ENCODE measurements around the gene HIVEP3.

HIVEP3 gene

DNA sequence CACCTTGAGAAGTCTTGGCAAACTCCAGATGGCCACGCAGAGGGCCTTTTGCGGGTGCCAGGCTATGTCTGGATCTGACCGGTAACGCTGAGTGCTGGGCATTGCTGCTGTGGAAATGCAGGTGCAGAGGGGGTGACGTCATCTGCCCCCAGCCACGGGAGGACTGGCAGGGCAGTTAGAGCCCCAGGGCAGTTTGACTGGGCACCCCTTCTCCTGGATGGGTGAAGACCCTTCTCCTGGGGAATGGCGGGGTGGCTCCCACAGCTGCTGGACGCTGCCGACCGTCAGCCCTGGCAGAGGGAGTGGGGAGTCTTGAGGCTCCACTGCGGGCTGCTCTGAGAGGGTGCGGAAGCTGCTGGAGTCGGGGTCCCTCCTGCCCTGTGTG, 421.7 kb downstream of the HIVEP3 start:
- DNase-seq = no peak
- TF ChIP-seq POLR2A (IDR thresholded peaks at IDR 0.05; ENCODE audit: low read length) (no peak), GATA1 (IDR thresholded peaks at IDR 0.05; ENCODE audit: low read depth, low read length) (no peak)

DNA sequence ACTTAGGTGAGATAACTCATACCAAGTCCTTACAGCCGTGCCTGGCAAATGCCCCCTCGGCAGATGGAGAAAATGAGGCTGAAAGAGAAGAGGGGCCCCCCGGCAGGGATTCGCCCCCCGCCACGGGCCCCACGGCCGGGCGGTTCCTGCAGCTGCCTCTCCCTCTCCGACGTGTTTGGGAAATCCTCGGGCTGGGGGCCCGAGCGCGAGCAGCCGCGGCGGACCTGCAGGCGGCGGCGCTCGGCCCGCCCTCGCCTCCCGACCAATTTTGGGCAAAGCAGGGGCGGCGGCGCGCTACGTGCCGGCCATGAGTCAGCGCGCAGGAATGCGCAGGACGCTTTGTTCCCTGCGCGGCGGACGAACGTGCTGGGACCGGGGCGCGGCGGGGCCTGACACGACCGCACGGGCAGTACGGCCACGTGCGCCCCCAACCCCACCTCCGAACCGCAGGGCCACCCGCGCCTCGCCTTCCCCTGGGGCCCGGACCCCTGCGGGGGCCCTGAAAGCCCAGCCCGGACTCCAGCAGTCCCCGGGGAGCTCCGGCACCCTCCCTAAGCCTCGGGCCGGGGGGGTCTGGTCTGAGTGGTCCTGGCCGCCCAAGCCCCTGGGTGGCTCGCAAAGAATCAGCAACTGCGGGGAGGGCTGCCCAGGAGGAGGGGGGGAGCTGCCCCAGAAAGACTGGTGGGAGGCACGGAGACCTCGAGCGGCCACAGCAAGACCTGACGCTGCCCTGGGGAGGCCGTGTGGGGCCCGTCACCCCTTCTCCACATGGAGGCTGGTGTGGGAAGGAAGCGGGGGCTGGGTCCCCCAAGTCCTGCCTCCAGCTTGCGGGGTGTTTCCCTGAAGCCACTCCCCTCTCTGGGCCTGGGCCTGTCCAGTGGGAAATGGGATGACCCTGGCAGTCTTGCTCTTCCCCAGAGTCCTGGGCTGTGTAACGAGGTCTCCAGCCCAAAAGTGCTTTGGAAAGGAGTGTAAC, 422.4 kb downstream of the HIVEP3 start:
- no peak for TF ChIP-seq GATA1 (IDR thresholded peaks at IDR 0.05; ENCODE audit: low read depth, low read length)
- TF ChIP-seq POLR2A (IDR thresholded peaks at IDR 0.05; ENCODE audit: low read length) = no peak
- peak; percentile 58 to 75 for DNase-seq

DNA sequence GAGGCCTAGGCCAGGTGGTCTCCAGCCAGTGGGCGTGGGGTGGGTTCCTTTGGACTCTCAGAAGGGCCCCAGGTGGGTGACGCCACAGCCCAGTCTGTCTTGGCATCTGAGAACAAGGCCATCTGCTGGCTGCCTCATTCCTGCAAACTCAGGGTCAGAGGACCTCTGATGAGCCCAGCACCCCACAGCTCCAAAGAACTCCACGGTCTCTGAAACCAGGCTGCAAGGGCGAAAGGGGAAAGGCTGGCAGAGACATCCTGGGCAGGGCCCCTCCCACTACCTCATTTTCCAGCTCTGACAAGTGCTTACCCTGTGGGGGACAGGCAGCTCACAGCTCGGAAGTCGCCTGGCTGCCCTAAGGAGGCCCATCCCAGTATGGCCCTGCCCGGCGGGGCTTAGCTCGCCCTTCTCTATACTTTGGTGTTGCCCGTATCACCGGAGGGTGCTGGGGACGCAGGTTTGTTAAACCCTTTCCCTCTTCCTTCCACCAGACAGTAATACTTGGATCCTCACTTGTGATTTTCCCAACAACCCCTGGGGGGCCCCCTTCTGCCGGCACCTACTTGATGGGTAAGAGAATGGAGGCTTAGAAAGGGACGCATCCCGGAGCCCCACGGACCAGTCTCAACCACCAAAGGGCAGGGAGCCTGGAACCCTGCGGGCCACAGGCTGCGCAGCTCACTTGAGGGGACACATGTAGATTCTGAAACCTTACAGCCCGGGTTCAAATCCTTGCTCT, 423.3 kb downstream of the HIVEP3 start:
- TF ChIP-seq POLR2A (IDR thresholded peaks at IDR 0.05; ENCODE audit: low read length) = no peak
- TF ChIP-seq GATA1 (IDR thresholded peaks at IDR 0.05; ENCODE audit: low read depth, low read length) = no peak
- peak; percentile 34 to 46 for DNase-seq

DNA sequence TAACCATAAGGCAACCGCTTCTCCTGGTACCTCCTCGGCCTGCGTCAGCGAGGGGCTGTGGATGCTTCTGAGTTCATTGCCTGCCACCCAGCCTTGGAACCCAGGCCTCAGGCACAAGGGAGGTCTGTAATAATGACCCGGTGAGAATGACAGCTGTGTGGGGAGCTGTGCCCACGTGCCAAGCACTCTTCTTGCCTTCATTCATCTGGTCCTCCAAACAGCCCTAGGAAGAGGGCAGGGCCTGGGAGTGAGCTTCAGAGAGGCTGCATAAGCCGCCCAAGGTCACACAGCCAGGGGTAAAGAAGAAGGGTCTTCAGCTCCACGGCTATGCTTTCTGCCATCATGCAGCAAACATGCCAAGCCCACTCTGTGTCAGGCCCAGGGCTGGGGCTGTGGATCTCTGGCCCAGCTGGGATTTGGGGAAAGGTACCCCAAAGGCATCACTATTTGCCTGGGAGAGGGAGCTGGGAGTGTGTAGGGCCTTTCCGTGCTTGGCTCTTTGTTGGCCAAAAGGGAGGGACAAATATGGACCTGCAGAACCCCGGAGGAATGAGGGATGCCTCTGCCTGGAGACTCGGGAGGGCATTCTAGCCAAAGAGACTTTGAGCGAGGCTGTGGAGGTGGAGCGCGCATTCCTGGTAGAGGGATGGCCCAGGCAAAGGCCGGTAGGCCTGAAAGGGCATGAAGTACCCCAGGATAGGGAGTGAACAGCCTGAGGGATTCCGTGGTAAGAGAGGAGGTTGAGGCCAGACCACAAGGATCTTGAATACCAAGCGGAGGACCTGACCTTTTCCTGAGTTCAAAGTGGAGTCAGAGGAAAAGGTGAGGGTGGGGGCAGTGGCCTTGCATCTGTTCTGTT, 424.1 kb downstream of the HIVEP3 start:
- TF ChIP-seq POLR2A (IDR thresholded peaks at IDR 0.05; ENCODE audit: low read length) (no peak), GATA1 (IDR thresholded peaks at IDR 0.05; ENCODE audit: low read depth, low read length) (no peak)
- peak in 1 of 2 experiments; percentile 36 for DNase-seq

DNA sequence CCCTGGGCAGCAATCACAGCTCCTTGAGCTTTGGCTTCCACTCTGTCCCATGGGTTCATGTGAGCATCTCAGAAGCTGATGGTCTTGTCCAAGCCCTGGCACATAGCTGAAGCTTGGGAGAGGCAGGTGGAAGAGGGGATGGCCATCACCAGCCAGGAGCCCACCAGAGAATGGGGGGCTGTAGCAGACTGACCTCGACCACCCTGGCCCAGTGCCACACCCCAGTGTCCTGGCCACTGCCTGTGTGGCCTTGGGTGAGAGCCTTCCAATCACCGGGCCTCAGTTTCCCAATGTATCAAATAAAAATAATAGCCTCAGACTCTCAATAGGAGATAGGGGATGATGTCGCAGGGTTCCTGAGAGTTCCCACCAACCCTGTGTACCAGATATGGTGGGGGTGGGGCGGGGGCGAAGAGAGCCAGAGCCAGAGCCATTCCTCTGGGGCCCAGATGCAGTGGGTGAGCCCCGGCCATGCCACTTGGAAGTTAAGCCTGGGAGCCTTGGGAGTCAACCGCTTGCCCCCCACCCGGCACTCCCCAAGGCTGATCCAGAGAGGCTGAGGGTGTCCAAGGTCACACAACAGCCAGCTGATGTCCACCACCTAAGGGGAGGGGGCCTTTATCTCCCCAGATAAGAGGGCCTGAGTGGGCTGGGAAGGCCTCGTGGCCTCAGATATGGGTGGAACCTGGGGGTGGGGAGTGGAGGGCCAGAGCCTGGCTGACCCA, 424.9 kb downstream of the HIVEP3 start:
- peak; percentile 17 to 36 for DNase-seq
- no peak for TF ChIP-seq POLR2A (IDR thresholded peaks at IDR 0.05; ENCODE audit: low read length)
- no peak for TF ChIP-seq GATA1 (IDR thresholded peaks at IDR 0.05; ENCODE audit: low read depth, low read length)

DNA sequence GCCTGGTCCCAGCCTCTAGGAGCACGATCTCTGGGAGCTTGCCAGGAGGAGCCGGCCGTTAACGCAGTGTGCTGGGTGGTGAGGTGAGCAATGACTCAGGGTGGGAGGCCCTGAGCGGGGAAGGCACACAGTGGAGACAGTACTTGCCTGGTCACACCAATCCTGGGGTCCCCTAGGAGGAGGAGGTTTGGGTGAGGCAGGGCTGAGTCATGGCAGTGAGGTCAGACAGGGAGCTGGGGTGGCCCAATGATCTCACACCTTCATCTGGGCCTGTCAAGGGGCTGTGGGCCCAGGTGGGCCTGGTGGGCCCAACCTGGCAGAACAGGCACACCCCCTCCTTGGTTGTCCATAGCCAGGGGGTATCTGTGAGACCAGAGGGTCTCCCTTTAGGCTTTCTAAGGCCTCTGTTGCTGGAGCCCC, 425.6 kb downstream of the HIVEP3 start:
- TF ChIP-seq GATA1 (IDR thresholded peaks at IDR 0.05; ENCODE audit: low read depth, low read length) (no peak), POLR2A (IDR thresholded peaks at IDR 0.05; ENCODE audit: low read length) (no peak)

DNA sequence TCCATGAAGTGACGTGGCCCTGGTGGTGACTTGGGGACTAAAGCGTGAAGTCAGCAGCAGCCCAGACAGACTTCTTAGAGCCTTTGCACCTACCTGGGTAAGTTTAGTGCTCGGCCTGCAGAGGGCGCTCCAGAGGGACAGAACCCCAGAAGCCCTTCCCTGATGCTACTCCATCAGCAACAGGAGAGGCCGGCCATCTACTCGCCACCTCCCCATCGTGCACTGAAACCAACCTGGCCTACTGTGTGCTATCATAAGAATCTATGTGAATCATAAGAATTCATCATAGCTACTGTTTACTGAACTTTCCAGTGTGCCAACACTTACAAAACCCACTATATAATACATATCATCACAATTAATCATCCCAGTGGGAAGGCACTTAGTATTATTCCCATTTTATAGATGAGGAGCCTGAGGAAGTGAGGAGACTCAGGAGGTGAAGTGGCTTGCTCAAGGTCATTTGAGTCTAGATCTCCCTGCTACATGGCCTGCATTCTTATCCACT, 426.3 kb downstream of the HIVEP3 start:
- TF ChIP-seq POLR2A (IDR thresholded peaks at IDR 0.05; ENCODE audit: low read length) (no peak), GATA1 (IDR thresholded peaks at IDR 0.05; ENCODE audit: low read depth, low read length) (no peak)
- DNase-seq = peak; percentile 62 to 77

More for the DNA sequence above, 425.6 kb downstream of the HIVEP3 start:
- peak; percentile 76 to 86 for DNase-seq

DNA sequence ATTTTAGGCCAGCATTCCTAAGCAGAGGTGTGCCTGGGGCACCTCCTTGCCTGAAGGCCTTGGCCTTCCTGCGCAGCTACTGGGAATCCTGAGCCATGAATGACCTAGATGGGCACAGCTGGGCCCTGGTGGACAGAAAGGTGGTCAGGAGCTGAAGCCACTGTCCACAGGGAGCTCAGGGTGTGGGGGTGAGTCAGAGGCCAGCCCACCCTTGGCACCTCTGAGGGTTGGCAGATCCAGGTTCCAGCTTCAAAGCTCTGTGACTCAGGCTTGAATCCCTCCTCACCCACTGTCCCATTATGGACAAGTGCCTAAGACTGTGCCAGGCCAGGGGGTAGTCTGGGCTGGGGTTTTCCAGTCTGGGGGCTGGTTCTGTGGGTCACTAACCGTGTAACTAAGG, 427.8 kb downstream of the HIVEP3 start:
- TF ChIP-seq GATA1 (IDR thresholded peaks at IDR 0.05; ENCODE audit: low read depth, low read length) = no peak
- TF ChIP-seq POLR2A (IDR thresholded peaks at IDR 0.05; ENCODE audit: low read length) = no peak
- DNase-seq = no peak

DNA sequence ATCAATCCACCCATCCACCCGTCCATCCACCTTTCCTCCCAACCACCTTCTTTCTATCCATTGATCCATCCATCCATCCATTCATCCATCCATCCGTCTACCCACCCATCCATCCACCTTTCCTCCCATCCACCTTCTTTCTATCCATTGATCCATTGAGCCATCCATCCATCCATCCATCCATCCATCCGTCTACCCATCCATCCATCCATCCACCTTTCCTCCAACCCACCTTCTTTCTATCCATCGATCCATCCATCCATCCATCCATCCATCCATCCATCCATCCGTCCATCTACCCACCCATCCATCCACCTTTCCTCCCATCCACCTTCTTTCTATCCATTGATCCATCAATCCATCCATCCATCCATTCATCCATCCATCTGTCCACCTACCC, 429.2 kb downstream of the HIVEP3 start:
- no peak for TF ChIP-seq GATA1 (IDR thresholded peaks at IDR 0.05; ENCODE audit: low read depth, low read length)
- no peak for TF ChIP-seq POLR2A (IDR thresholded peaks at IDR 0.05; ENCODE audit: low read length)
- no peak for DNase-seq

DNA sequence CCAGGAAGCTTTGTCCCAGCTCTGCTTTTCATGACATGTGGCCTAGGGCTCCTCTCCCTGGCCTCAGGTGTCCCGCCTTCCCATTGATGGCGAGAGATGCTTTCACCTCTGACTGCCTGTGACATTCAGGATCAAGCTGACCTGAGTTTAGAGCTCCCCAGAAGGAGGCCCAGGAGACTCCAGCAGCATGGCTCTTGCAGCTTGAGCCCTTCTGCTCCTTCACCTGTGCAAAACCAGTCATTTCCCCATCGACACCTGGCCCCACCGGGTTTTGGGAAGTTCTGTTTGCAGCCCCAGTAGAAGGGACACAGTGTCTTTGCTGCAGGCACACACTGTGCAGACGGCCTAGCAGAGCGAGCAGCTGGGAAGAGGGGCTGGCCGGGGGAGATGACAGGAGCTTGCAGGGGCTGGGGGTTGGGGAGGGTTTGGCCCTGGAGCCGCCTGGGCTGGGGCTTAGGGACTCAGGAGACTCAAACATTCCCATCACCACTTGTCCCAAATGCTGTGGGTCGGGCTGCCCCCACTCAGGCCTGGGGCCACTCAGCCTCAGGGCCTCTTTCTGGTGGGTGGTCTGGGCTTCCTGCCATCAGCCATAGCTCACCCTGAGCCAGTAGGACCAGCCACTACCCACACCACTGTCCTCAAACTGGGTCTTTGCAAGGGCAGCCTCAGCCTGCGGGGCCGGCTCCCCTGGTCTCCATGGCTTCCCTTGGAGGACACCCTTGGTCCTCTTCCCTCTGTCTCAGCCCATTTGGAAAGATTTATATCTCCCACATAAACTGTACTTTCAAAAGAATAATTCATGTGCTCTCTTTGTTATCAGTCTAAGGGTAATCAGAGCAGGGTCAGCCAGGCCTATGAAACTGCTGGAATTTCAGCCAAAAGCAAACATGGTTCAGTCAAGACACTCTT, 430.4 kb downstream of the HIVEP3 start:
- TF ChIP-seq POLR2A (IDR thresholded peaks at IDR 0.05; ENCODE audit: low read length) (no peak), GATA1 (IDR thresholded peaks at IDR 0.05; ENCODE audit: low read depth, low read length) (no peak)
- no peak for DNase-seq

DNA sequence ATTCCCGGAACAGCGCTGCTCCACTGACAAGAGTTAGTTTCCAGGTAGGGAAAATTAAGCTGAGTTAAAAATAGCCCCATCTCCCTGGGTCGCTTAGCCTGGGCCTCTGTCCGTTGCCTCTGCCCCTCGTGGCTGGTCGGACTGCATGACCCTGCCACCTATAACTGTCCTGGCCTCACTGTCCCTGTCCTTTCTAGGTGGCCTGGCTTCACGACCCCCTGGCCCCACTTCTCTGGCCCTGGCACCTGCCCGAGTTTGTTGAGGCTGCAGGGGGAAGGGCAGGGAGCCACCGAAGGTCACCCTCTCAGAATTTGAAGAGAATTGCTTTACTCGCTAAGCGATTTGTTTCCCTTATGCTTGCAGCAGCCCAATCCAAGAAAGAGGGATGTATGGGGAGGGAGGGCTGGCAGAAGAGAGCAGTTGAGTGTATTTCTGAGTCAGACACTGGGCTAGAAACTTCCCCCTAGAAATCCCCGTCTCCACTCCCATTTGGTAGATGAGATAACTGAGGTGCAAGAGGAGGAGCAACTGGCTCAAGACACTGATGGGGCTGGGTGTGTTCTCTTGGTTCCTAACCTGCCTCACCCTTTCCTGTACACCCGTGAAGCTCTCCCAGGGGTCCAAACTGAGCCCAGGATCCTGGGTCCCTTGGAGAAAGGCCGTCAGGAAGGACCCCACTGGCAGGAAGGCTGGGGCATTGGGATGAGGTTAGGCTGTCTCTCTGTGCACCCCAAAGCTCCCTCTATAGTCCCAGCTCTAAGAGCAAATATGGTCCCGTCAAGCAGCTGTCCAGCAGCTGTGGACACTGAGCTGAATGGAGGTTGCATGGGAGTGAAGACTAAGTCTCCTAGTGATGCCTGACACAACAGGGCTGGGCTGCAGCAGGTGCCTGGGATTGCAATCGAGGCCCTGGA, 431.3 kb downstream of the HIVEP3 start:
- TF ChIP-seq POLR2A (IDR thresholded peaks at IDR 0.05; ENCODE audit: low read length) (no peak), GATA1 (IDR thresholded peaks at IDR 0.05; ENCODE audit: low read depth, low read length) (no peak)
- DNase-seq = no peak

Measured in erythroblast (primary cell).